Esophagus muscularis mucosa (tissue), 4 donors: Measurements from ENCODE around the gene SKIDA1.

Experiments
- CTCF ChIP-seq, 3 experiments: fragments of 200-600 bp in 2 of 3; fragments of 450-650 bp in 1 of 3; sonication (generic) in 2 of 3; IDR thresholded peaks; one replicate each; pipeline ENCODE4 v1.5.1; 2017 to 2019; ENCODE audit warnings: antibody characterized with exemption in 3 of 3, mild to moderate bottlenecking in 2 of 3, moderate library complexity in 1 of 3
- EP300 ChIP-seq: sonication (generic); formaldehyde crosslinking; IDR thresholded peaks from one replicate; pipeline ENCODE4 v1.6.1; 2017; ENCODE audit warnings: antibody characterized with exemption
- POLR2A ChIP-seq: fragments of 450-650 bp; IDR thresholded peaks from one replicate; pipeline ENCODE4 v1.6.1; 2017; ENCODE audit warnings: antibody characterized with exemption, moderate library complexity, mild to moderate bottlenecking, low read depth
- POLR2AphosphoS5 ChIP-seq, 2 donors: sonication (generic); formaldehyde crosslinking; IDR thresholded peaks; one replicate each; pipeline ENCODE4 v1.6.1; 2017; ENCODE audit warnings: antibody characterized with exemption in 2 of 2

GRCh38 chr10:21473541-21473940 lies 51.9 kb downstream of the SKIDA1 start:
- TF ChIP-seq POLR2A, result no peak
- TF ChIP-seq CTCF (IDR thresholded peaks at IDR 0.05), result no peak
- no peak for TF ChIP-seq POLR2AphosphoS5 (IDR thresholded peaks at IDR 0.05)
- TF ChIP-seq EP300, result no peak
